ENCODE data around the gene CDON. TPM values are rescaled to one million over a fixed set of nuclear protein-coding genes. Genes with fewer than 3 reads are reported as not detected.

Gene CDON
- polyA plus RNA-seq, 2 of the 4 experiments (the other 2 are of a cell fraction), result 1.7 to 5.6 TPM

- no peak for DNase-seq (ENCODE audit: low read depth in 1 of 2, low spot score in 1 of 2)
- Histone ChIP-seq H3K9me3 (no peaks in the 10 kb centered on the region), H3K4me1 (no peaks in the 10 kb centered on the region), H3K4me2 (no peak overlapping the region), H3K27ac (no peak overlapping the region), H3K4me3 (no peak overlapping the region)
- ChIA-PET CTCF (no interaction called here), POLR2A (no interaction called here)
- TF ChIP-seq PBX3 (IDR thresholded peaks at IDR 0.05) (no peak), NFE2L2 (conservative IDR thresholded peaks at IDR 0.05; ENCODE audit: low read length) (no peak)
- FAIRE-seq, result no peak
- 92% methylated on average over 5 of the region's 5 CpGs for WGBS (ENCODE audit: missing lambda C conversion rate)
- ATAC-seq, result no peak
Measured at GRCh38 chr11:125998267-125998666, 64.4 kb downstream of the CDON start.

GRCh38 chr11:125995313-125995712 is 67.4 kb downstream of the CDON start:
- TF ChIP-seq HOXB5 (CRISPR knock-in tag; IDR thresholded peaks at IDR 0.05) (no peak), JUNB (IDR thresholded peaks at IDR 0.05) (no peak), ZNF302 (CRISPR knock-in tag; IDR thresholded peaks at IDR 0.05) (no peak), HOXA7 (CRISPR knock-in tag; IDR thresholded peaks at IDR 0.05) (no peak), ELK1 (IDR thresholded peaks at IDR 0.05; ENCODE audit: low read depth, low read length) (no peak), USF2 (IDR thresholded peaks at IDR 0.05) (no peak), FOXS1 (CRISPR knock-in tag; IDR thresholded peaks at IDR 0.05) (no peak), NR3C1 (IDR thresholded peaks at IDR 0.05) (no peak), HES2 (IDR thresholded peaks at IDR 0.05) (no peak), BCL3 (IDR thresholded peaks at IDR 0.05) (no peak)
- ChIA-PET CTCF (no interaction called here), POLR2A (no interaction called here)
- Histone ChIP-seq H3K9me3 (no peaks in the 10 kb centered on the region), H3K4me2 (no peak overlapping the region), H3K27ac (no peak overlapping the region), H3K4me1 (no peaks in the 10 kb centered on the region), H3K4me3 (no peak overlapping the region)
- 86% methylated on average over 5 of the region's 5 CpGs for WGBS (ENCODE audit: missing lambda C conversion rate)
- ATAC-seq, result no peak
- FAIRE-seq, result no peak
- DNase-seq (ENCODE audit: low read depth in 1 of 2, low spot score in 1 of 2), result no peak

GRCh38 chr11:125994509-125994908 is 68.2 kb downstream of the CDON start:
- Histone ChIP-seq H3K27ac (no peak overlapping the region), H3K4me1 (no peaks in the 10 kb centered on the region), H3K4me2 (no peak overlapping the region), H3K4me3 (no peak overlapping the region), H3K9me3 (no peaks in the 10 kb centered on the region)
- FAIRE-seq, result no peak
- ATAC-seq, result no peak
- no peak for TF ChIP-seq CHD2 (IDR thresholded peaks at IDR 0.05; ENCODE audit: low read length, partially characterized antibody)
- no peak for TF ChIP-seq CBX8 (IDR thresholded peaks at IDR 0.05)
- no peak for TF ChIP-seq MAZ (IDR thresholded peaks at IDR 0.05; ENCODE audit: borderline replicate concordance, low read depth, low read length)
- TF ChIP-seq TFCP2L1 (CRISPR knock-in tag; IDR thresholded peaks at IDR 0.05), result no peak
- no peak for TF ChIP-seq RNF2 (IDR thresholded peaks at IDR 0.05; ENCODE audit: borderline replicate concordance, low read depth)
- TF ChIP-seq GATA3 (IDR thresholded peaks at IDR 0.05; ENCODE audit: borderline replicate concordance), result no peak
- TF ChIP-seq USF2 (IDR thresholded peaks at IDR 0.05), result no peak
- no peak for TF ChIP-seq EHF (CRISPR knock-in tag; IDR thresholded peaks at IDR 0.05)
- no peak for TF ChIP-seq PBX3 (IDR thresholded peaks at IDR 0.05)
- no peak for TF ChIP-seq HOXA7 (CRISPR knock-in tag; IDR thresholded peaks at IDR 0.05)
- TF ChIP-seq ELK1 (IDR thresholded peaks at IDR 0.05; ENCODE audit: low read depth, low read length), result no peak
- TF ChIP-seq ZC3H11A (IDR thresholded peaks at IDR 0.05), result no peak
- TF ChIP-seq SMC3 (IDR thresholded peaks at IDR 0.05), result no peak
- POLR2A ChIA-PET, result no interaction called here
- no peak for DNase-seq (ENCODE audit: low read depth in 1 of 2, low spot score in 1 of 2)
- CTCF ChIA-PET, result no interaction called here
- WGBS (ENCODE audit: missing lambda C conversion rate), result 87% methylated on average over 5 of the region's 5 CpGs
